DND-41 (cell line): ENCODE measurements around the gene FGFR3.

Experiments used
- CTCF ChIP-seq: IDR thresholded peaks from 2 replicates; pipeline ENCODE4 v1.5.1; 2012; ENCODE audit warnings: borderline replicate concordance, low read length, moderate library complexity, mild to moderate bottlenecking; ENCODE audit not compliant: poor library complexity, severe bottlenecking; ENCODE audit errors: extremely low read depth
- EZH2 ChIP-seq: IDR thresholded peaks from 3 replicates; pipeline ENCODE4 v1.6.1; 2012; ENCODE audit warnings: borderline replicate concordance, low read depth, mild to moderate bottlenecking, moderate library complexity, low read length, inconsistent platforms; ENCODE audit not compliant: severe bottlenecking

DNA sequence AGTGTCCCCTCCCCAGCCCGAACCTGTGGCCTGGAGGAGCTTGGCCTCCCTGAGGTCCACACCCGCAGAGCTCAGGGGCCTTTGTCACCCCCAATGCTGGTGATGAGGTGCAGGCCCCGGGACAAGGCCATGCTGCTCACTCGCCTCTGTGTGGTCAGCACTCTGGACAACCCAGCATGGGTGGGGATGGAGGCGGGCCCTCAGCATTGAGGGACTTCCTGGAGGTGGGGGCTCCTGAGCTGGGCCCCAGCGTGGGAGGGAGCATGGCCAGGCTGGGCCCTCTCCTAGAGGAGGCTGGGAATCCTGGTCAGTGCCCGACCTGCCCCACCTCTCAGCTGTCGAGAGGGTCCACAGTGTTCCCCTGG, 41.2 kb upstream of the FGFR3 start:
- TF ChIP-seq CTCF, result no peak
- TF ChIP-seq EZH2, result no peak
